HG03342 (cell line): ENCODE measurements around the gene EML1.
"Not testable (repeated sequence)": the region's sequence is repeated elsewhere in the genome, so short reads cannot be mapped to it uniquely, and the experiment has no call there.

Experiments used
- ATAC-seq: cut with Tn5 transposase; IDR thresholded peaks from one replicate; pipeline ENCODE4 v1.9.1; 2021; ENCODE audit warnings: mild to moderate bottlenecking, moderate library complexity; ENCODE audit not compliant: unreplicated experiment

Gene EML1

DNA sequence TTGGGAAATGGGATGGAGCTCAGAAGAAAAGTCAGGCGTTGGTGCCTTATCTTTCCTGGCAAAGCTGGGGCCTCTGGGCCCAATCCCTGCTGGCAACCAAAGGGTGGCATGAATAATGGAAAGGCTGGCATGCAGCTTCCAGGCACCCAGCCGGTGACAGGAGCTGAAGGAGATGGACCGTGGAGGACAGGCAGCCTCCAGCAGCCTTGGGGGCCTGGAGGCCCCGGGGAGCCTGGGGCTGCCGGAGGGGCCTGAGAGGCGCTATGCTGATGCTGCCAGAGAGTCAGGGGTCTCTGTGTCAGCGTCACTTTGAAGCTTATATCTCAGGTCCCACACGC, 38.2 kb upstream of the EML1 start:
- ATAC-seq: no peak

DNA sequence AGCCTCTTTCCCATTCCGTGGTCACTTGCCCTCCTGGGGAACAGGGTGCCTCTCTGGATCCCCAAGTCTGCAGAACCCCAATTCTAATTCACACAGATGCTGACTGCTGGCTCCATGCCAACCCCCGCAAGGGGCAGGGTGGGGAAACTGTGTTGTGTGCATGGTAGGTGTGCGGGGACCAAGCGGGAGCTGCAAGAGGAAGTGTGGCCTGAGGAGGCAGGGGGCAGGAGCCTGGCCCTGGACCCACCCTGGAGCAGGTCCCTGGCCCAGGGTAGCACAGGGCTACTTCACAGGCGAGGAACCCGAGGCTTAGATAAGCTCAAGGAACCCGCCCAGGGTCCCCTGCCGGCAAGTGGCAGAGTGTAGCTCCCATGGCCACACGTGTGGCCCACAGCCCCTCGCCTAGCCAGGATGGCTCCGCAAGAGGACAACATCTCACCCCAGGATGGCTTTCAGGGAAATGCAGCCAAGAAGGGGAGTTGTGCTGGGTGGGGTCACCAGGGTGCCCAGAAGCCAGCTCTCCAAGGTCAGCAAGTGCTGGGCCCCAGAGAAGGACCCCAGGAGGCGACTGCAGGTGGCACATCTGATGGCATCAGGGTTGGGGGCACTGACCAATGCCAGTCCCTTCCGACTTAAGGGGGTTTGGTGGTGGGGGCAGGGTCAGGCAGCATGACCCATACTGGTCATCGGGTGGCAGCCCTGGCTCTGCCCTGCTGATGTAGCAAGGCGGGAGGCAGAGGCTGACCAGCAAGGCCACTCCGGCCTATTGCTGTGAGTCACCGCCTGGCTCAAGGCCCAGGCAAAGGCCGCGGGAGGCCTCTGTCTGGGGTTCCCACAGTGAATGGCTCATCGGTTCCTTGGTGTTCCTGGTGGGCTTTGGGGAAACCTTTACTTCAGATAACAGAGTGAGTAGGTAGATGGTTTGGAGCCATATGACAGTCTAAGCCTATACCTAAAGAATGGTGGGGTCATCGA, 37.3 kb upstream of the EML1 start:
- no peak for ATAC-seq

DNA sequence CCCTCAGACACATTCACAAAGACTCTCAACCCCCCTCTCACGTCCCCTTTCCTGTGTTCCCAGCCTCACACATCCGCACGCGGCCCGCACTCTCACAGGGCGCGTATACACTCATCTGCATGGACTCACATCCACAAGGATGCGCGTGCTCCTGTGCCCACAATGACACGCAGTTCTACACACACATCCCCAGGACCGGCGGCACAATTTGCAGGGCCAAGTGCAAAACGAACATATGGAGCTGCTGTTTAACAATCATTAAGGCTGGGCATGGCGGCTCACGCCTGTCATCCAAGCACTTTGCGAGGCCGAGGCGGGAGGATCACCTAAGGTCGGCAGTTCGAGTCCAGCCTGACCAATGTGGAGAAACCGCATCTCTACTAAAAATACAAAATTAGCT, 36.4 kb upstream of the EML1 start:
- no peak for ATAC-seq

- ATAC-seq: no peak
These were observed 35.7 kb upstream of the EML1 start for GRCh38 chr14:99757331-99758070.

- no peak for ATAC-seq
These were observed 34.9 kb upstream of the EML1 start for GRCh38 chr14:99758121-99758821.

- ATAC-seq: no peak
These were observed 34.2 kb upstream of the EML1 start for GRCh38 chr14:99758872-99759545.

DNA sequence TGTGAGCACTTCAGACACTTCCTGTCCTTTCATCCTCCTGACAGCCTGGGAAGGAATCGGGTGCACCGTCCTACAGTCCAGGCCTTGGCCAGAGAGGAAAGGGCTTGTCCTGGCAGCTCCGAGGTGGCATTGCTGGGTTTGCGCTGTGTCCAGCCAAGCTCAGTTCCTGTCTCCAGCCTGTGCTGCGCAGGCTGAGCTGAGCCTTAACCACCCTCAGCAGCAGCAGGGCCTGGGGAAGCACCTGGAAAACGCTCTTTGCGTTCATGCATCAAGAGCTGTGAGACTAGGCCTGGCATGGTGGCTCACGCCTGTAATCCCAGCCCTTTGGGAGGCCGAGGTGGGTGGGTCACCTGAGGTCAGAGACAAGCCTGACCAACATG, 33.7 kb upstream of the EML1 start:
- ATAC-seq: no peak

- ATAC-seq: no peak
These were observed 32.4 kb upstream of the EML1 start for GRCh38 chr14:99760817-99761216.

- not testable (repeated sequence) for ATAC-seq
These were observed 30.3 kb upstream of the EML1 start for GRCh38 chr14:99762911-99763310.

GRCh38 chr14:99763527-99764221, 29.5 kb upstream of the EML1 start:
- ATAC-seq: no peak

DNA sequence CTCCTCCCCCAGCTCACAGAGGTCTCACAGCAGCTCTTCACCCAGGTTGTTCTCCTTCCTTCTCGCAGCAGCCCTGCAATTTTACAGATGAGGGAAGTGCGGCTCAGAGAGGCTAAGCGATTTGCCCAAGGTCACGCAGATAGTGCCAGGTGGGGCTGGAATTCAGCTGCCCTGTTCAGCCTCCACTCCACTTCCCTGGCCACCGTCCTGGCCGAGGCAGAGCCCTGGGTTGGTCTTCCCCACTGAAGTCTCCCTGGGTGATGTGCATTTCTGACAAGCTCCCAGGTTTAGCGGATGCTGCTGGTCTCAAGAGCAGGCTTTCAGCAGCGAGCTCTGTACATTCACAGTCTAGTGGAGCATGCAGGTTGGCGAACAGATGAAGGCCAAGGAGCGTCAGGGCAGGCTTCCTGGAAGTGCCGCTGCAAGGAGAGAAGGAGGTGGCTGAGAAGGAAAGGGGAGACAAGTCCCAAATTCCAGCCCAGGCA, 28.9 kb upstream of the EML1 start:
- no peak for ATAC-seq

GRCh38 chr14:99768381-99768780, 24.8 kb upstream of the EML1 start:
- no peak for ATAC-seq

DNA sequence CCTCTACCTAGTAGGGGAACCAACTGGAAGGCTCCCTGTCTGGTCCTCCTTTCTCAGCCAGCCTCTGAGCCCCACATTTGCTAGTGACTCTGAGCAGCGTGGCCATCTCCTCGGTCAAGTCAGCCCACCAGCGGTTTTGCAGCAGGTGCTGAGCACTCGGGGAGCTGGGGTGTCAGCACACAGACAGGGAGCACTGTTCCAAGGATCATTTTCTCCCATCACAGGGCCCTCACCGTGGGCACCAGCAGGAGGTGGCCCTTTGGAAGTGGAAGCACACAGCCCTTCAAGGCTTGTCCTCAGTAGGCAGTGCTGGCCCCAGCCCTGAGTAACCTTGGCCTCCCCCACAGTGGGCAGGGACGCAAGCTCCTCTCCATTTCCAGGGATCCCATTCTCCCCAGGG, 24.1 kb upstream of the EML1 start:
- ATAC-seq: no peak

DNA sequence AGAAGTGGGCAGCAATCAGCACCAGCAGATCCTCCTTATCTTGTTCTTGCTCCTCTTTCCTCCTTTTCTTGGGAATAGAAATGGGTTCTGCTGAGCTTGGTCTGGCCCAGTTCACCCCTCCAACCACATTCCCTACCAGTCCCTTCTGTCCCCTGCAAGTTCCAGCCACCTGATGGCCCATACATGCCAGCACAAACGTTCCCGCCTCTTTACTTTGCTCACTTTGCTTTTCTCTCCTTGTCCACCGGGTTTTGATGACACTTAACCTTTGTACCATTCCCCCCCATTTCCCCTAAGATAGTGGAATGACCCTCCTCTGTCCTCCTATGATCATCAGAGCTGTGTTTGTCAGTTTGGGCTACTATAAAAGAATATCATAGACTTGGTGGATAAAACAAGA, 23.4 kb upstream of the EML1 start:
- no peak for ATAC-seq

GRCh38 chr14:99772371-99773283, 20.6 kb upstream of the EML1 start:
- no peak for ATAC-seq

DNA sequence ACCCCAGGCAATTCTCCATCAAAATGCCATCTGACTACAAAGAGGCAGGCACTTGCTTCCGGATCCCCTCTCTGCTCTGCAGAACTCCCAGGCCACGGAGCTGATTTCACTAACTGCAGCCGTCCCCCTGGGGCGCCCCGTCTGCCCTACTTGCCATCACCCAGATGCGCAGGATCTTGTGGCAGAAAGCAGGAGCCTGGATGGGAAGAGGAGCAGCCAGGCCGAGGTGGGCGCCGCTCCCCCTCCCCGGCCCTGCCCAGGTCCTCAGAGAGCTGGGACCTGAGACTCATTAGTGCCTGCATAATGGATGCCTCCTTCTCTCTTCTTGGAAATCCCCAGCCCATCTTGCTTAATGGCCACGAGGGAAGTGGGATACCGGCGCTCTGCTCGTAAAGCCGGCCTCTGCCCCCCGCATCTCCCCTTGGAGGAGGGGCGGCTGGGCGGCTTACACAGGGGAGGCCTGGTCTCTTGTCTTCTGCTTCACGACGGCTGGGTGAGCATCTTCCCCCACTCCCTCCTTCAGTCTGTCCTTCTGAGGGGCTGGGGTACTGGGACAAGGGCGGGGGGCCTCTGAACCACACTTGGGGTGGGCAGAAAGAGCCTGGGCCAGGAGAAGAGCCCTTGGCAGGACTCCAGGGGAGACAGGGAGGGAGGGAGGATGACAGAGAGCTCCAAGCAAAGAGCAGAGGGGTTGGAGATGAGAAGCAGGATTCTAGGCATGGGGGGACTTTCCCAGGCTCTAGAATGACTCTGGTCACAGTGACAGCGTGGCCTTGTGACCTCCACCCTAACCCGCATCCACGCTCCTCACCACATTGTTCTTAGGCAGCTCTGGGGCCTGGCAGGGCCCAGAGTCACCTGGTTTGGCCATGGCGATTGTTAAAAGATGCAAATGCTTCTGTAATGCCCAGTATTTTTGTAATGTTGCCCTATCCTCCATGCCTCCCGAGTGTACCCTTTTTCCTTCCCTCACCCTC, 19.4 kb upstream of the EML1 start:
- ATAC-seq: no peak

DNA sequence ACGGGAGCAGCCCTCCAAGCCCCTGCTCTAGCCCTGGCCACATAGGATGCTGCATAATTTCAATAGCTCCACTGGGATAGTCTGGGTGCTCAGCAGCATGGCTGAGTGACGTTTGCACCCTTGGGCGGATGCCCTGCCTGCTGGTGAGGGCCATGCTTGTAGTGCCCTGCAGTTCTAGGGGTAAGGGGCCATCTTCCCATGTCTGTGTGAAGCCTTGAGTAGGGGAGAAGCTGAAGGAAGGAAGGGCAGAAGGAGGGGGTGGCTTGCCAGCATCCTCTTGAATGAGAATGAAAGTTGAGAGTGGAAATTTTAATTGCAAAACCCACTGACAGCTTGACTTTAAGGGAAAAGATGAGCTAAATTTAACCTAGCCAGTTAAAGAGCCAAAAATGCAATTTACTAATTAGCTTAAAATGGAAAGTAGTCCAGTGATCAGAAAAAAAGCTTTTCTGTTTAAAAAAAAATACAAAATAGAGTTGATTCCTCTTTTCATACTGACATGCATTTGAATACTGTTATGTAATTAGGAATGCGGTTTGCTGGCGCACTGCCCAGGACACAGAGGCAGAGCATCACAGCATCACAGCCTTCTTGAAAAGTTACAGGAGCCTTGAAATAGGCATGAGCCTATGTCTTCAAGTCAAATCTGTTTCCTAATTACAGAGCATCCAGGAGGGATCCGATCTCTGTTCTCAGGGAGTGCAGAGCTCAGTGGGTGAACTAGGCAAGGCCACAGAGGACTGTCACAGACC, 18.5 kb upstream of the EML1 start:
- ATAC-seq: no peak
